HG02970 (cell line): Measurements from ENCODE around the gene ADIPOQ.
"Not testable (repeated sequence)": the region's sequence is repeated elsewhere in the genome, so short reads cannot be mapped to it uniquely, and the experiment has no call there.

ENCODE experiments used
- ATAC-seq: cut with Tn5 transposase; IDR thresholded peaks from one replicate; pipeline ENCODE4 v1.9.1; 2021; ENCODE audit warnings: mild to moderate bottlenecking, moderate library complexity, moderate number of reproducible peaks; ENCODE audit not compliant: unreplicated experiment, low FRiP score

ADIPOQ gene

DNA sequence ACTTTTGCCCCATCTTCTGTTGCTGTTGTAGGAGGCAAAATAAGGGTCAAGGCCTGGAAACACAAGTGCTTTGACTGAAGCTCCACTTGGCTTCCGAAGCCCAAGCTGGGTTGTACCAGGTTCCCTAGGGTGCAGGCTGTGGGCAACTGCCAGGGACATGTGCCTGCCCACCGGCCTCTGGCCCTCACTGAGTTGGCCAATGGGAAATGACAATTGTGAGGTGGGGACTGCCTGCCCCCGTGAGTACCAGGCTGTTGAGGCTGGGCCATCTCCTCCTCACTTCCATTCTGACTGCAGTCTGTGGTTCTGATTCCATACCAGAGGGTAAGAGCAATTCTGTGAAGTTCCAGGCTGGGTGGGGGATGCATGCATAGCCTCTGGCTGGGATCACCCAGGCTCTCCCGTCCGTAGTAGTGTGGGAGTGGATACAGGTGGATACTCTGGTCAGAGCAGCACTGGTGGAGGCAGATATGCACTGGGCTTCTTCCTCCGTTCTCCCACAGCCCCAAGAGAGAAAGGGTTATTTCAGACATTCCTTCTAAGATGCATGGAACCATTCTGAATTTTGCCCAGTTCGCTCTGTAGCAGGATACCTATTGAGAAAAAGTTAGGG, at the start of gene ADIPOQ:
TSS of gene ADIPOQ (plus strand) at position 285 of the 613 bp plus-strand sequence. CDS start 10,349 bp downstream, outside the sequence.
- ATAC-seq = no peak

DNA sequence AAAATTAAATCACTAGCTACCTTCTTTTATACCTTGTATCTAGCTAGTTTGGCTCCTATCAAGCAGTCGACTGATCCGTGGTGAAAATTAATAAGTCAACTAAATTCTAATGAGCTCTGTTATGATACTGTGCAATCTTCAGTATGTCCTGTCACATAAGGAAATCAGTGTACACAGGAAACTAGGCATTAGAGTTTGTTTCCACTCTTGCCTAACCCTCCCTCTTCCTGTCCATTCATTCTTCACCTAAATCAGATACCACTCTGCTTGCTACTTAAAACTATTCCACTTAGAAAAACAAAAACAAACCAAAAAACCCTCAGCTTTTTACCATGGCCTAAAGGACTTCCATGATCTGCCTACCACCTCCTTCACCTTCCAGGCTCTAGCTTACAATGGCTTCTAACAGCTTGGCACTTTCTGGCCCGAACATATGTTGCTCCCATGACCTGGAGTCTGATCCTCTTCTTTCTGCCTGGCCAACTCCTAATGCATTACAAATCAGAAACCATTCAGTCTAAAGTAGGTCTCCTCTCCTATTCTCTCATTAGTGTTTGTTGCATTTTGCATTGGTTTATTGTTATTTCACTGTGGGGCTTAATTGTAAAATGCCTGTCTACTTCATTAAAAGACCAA, 44.2 kb upstream of the ADIPOQ start:
- ATAC-seq = no peak

DNA sequence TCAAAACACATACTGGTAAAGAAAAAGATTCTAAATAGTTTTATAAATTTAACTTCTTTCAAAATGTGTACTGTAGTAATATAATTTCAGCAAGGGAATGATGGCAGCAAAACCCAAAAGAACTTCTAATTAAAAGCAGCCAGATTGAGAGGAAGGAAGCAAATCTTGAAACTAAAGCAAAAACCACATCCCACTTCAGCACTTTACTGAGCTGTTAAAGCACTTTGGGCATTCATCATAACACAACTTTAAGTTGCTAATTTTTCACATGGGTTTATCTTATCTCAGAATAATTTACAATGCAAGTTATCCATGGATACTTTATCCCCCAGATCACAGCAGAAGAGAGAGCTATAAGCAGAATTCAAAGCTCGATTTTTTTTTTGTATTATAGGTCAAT, 42.2 kb upstream of the ADIPOQ start:
- ATAC-seq = no peak

DNA sequence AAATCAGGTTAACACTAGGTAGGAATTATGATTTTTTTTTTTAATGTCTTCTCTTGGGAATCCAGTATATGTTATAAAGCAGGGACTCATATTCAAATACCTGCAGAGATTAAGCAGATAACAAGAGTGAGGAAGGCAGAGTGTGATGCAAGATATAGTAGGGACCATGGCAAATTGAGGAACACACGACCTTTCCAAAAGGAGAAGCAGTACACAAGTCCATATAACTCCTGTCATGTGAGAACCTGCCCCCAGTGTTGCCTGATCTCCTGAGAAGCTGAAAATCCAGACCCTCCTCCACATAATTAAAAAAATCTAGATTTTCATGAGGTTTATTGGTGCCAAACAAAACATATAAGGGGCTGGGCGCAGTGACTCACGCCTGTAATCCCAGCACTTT, 39.8 kb upstream of the ADIPOQ start:
- no peak for ATAC-seq

DNA sequence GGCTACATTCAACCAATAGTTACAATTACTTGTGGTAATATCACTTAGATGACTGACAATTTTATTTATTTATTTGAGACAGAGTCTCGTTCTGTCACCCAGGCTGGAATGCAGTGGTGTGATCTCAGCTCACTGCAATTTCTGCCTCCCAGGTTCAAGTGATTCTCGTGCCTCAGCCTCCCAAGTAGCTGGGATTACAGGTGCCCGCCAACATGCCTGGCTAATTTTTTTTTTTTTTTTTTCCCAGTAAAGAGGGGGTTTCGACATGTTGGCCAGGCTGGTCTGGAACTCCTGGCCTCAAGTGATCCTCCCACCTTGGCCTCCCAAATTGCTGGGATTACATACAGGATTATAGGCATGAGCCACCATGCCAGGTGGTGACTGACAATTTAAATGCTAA, 39.1 kb upstream of the ADIPOQ start:
- not testable (repeated sequence) for ATAC-seq

DNA sequence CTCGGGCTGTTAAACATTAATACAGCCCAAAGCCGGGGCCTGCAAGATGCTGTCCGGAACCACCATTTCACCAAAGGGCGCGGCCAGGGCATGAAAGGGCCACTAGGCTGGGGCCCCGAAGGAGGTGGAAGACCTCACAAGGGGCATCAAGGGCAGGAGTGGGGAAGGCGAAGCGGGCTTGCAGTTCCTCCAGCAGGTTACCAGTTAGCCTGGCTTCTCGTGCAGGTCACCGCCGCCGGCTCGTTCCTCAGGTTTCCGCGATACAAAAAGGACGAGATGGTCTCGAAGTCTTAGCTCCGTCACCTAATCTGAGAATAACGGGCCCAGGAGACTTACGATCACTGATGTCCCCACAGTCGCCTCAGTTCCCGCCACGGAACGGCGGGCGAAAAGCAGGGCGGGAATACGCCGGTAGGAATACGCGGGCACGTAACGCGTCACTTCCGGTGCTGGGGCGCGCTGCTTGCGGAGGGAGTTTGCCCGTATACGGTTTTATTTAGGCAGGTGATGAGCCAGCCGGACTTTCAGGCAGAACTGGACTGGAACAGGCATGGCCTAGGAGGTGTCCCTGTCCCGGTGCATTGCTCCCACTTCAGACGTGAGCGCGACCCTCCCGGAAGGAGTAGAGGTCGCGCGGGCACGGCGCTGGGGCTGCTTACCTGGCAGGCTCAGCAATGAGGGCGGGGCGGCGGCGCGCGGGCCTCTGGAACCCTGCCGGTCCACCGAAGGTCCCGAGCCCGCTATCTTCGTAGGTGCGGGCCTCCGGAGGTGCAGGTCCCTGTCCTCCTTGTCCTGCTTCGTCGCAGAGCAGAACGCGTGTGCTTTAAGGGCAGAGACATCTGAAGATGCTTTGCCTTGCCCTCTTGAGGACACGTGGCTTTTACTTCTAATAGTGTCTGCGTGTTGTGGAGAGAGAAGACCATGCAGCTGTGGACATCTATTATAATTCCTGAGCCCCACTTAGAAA, 36.1 kb upstream of the ADIPOQ start, which contains the start of gene RFC4:
TSS of gene RFC4 (minus strand) at position 394 of the 967 bp plus-strand sequence. CDS start 1,769 bp downstream, outside the sequence.
- ATAC-seq = peak; percentile 79

DNA sequence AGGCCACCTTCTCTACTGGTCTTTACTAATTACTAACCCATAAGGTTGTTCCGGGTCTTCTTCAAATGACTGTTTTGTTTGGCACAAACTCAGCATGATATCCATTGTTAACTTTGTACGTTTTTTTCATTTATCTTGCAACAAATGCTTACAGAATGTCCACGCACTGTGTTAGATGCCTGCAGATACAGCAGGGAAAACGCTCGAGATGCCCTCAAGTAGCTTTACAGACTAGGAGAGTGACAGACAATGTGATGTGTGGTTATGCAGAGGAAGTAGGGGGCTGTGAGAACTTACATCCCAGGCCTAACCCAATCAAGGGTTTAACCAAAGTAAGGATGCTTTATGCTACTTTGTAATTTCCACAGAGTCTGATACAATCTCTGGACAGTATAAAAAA, 35.3 kb upstream of the ADIPOQ start:
- ATAC-seq = no peak

- no peak for ATAC-seq
These were observed 32.0 kb upstream of the ADIPOQ start for GRCh38 chr3:186810336-186810996.

DNA sequence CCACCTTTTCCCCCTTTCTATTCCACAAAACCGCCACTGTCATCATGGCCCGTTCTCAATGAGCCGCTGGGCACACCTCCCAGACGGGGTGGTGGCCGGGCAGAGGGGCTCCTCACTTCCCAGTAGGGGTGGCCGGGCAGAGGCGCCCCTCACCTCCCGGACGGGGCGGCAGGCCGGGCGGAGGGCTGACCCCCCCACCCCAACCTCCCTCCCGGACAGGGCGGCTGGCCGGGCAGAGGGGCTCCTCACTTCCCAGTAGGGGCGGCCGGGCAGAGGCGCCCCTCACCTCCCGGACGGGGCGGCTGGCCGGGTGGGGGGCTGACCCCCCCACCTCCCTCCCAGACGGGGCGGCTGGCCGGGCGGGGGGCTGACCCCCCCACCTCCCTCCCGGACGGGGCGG, 31.2 kb upstream of the ADIPOQ start:
- not testable (repeated sequence) for ATAC-seq

DNA sequence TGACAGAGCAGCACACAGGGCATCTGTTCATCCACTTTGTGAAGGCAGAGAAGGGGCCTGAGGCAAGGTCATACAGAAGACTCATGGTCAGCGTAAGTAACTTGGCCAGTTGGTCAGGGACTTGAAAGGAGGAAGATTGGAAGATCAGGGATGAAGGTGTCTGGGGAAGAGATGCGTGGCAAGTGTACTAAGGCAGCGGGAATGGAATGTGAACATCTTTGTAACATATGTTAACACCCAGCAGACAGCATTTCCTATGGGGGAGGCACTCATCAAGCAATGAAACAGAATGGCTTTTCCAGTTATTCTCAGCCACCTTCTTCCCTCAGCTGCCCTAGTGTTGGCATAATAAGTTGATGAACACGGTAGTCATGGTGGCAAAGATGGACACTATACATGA, 28.4 kb upstream of the ADIPOQ start:
- ATAC-seq = no peak

DNA sequence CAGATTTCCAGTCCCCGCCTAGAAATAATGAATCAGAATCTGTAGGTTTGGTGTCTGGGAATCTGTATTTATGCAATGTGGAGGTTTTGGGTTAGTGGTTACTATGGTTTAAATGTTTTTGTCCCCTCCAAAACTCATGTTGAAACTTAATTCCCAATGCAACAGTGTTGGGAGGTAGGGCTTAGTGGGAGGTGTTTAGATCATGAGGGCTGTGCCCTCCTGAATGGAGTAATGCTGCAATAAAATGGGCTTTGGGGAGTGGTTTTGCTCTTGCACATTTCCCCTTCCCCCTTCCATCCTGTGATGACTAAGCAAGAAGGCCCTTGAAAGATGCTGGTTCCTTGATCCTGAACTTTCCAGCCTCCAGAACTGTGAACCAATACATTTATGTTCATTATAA, 27.1 kb upstream of the ADIPOQ start:
- ATAC-seq = no peak

DNA sequence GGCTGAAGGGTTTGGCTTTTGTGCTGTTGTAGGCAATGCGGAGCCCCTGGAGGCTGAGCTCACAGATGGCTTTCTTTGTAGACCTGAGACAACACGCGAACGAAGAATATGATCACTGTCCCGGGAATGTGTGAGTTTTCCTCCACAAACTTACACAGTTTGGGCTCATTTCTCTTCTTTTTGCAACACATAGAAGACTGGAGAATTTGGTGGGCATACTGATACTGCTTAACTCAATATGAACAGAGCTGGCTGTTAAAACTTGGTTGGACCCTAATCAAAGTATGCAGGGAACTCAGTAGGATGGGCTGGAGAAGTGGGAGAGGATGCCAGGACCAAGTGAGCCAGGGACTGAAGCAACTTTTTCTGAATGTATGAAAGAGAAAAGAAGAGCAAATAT, 24.0 kb upstream of the ADIPOQ start:
- no peak for ATAC-seq

- ATAC-seq = no peak
These were observed 23.6 kb upstream of the ADIPOQ start for GRCh38 chr3:186818956-186819355.

DNA sequence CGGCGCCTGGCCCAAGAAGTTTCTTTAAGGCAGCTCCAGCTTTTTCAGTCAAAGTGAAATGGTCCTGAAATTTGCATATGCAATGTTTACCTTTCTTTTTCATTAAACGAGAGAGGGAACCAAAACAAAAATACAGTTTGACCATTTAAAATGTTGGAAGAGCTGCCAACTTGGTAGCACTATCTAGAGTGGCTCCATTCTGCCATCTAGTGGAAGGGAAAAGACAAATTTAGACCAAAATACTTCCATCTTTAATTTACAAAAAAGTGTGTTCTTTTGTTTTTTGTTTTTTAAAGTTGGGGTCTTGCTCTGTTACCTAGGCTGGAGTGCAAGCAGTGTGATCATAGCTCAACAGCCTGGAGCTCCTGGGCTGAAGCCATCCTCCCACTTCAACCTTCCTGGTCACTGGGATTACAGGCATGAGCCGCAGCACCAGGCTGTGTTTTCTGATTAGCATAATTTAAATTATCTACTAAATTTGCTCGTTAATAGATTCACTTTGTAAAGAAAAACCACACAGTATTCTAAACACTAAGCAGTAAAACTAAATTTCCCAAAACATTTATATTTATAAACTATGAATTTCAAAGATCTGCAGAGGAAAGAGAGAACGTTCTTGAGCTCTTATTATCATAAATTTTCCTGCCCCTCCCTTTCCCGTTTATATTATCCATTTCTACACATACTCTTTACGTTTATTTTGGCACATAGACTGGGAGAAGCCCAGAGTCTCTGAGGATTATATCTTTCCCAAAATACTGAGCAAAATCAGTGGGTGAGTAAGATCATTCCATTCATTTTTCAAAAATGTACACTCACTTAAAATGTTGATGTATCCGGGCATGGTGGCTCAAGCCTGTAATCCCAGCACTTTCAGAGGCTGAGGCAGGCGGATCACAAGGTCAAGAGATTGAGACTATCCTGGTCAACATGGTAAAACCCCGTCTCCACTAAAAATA, 20.8 kb upstream of the ADIPOQ start:
- no peak for ATAC-seq

- not testable (repeated sequence) for ATAC-seq
These were observed 20.1 kb upstream of the ADIPOQ start for GRCh38 chr3:186822388-186822759.

DNA sequence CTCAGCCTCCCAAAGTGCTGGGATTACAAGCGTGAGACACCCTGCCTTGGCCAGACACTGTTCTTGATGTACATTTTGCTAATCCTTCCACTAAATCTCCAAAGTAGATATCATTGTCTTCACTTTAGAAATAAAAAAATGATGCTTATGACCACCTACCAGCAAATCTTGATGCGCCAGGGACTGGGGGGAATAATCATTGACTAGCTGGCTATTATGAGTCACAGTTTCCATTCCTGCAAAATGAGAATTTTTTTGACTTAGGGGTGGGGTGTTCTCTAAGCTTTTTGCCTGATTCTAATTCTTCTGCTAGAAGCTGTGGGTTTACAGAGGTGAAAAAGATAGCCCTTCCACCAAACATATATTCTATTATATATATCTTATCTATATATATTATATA, 19.1 kb upstream of the ADIPOQ start:
- no peak for ATAC-seq

DNA sequence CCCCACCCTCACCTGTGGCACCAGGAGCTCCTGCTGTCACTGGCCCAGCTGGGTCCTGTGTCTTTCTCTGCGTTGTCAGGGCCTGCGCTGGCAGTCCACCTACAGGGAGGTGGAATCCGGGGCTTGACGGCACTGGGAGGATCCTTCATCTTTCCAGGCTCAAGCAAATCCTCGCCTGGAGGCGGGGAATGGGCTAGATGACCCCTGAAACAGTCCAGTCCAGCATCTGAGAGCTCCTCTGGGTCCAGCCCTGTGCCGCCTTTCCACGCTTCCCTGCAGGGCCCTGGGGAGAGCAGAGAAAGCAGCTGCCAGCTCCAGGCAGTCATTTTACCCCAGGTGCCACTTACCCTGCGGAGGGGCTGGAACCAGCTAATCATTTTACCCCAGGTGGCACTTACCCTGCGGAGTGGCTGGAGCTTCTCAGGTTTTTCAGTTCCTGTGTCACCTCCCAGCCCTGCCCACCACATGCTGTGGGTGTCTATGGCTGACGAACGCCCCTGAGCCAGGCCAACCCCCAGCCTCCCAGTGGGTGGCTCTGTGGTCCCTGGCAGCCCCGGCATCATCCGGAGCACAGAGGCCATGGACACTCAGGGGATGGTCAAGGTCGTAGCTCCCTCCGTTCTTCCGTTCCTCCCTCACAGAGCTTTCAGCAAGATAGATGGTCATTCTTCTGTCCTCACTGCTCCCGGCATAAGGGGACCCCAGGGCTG, 17.9 kb upstream of the ADIPOQ start:
- ATAC-seq = no peak

DNA sequence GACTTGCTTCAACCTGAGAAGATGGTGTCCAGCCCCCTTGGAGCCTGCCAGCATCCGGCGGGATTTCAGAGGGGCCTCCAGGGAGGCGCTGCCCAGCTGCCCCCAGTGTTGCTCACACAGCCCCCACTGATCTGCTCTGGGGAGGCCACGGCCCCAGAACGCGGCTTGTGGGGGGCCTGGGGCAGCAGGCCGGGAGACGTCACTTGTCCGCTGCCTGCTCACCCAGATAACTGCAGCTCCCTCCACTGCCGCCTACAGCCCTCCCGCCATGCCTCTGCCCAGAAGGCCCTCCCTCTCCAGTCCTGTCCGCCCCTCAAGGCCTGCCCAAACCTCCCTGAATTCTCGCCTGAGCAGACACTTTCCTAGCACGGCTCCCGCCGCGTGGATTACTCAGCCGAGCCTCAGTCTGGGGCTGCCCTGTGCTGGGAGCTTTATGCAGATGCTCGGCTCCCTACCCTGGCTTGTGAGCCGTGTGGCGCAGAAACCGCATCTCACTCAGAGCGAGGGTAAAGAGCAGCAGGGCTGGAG, 17.2 kb upstream of the ADIPOQ start:
- no peak for ATAC-seq
